GM21528 (cell line): Measurements from ENCODE around the gene CCT6B.
"Not testable (repeated sequence)": the region's sequence is repeated elsewhere in the genome, so short reads cannot be mapped to it uniquely, and the experiment has no call there.

Experiments used
- ATAC-seq: cut with Tn5 transposase; IDR thresholded peaks from one replicate; pipeline ENCODE4 v1.9.1; 2021; ENCODE audit warnings: mild to moderate bottlenecking, moderate library complexity; ENCODE audit not compliant: unreplicated experiment, low FRiP score

Gene CCT6B

GRCh38 chr17:34980681-34981537, 19.6 kb upstream of the CCT6B start:
- ATAC-seq = peak; percentile 79

GRCh38 chr17:34980353-34980680, 19.1 kb upstream of the CCT6B start, which contains the start of gene LIG3:
Gene LIG3 (plus strand): TSS chr17:34980512. CDS start chr17:34983006, 2,494 bp downstream.
- peak; percentile 91 for ATAC-seq

GRCh38 chr17:34979650-34980352, 18.5 kb upstream of the CCT6B start:
- ATAC-seq = no peak

GRCh38 chr17:34979153-34979552, 17.9 kb upstream of the CCT6B start:
- ATAC-seq = no peak

- ATAC-seq = no peak
Measured at GRCh38 chr17:34974794-34975785, 13.8 kb upstream of the CCT6B start.

- no peak for ATAC-seq
Measured at GRCh38 chr17:34974179-34974578, 12.9 kb upstream of the CCT6B start.

- ATAC-seq = no peak
Measured at GRCh38 chr17:34958438-34958837, 2.8 kb downstream of the CCT6B start.

- ATAC-seq = not testable (repeated sequence)
Measured at GRCh38 chr17:34950780-34951179, 10.5 kb downstream of the CCT6B start.

- ATAC-seq = no peak
Measured at GRCh38 chr17:34930283-34930682, 31.0 kb downstream of the CCT6B start.

- ATAC-seq = no peak
Measured at GRCh38 chr17:34926661-34927060, 34.6 kb downstream of the CCT6B start.

GRCh38 chr17:34920676-34921075, 40.6 kb downstream of the CCT6B start:
- no peak for ATAC-seq

GRCh38 chr17:34917381-34917780, 43.9 kb downstream of the CCT6B start:
- no peak for ATAC-seq

- ATAC-seq = no peak
Measured at GRCh38 chr17:34916120-34916519, 45.1 kb downstream of the CCT6B start.

- ATAC-seq = no peak
Measured at GRCh38 chr17:34913001-34913400, 48.3 kb downstream of the CCT6B start.

GRCh38 chr17:34909040-34909439, 52.2 kb downstream of the CCT6B start:
- ATAC-seq = no peak

- no peak for ATAC-seq
Measured at GRCh38 chr17:34902831-34903547, 58.3 kb downstream of the CCT6B start.

GRCh38 chr17:34899643-34900291, 61.5 kb downstream of the CCT6B start:
- ATAC-seq = no peak

- no peak for ATAC-seq
Measured at GRCh38 chr17:34895383-34895782, 65.9 kb downstream of the CCT6B start.

- ATAC-seq = no peak
Measured at GRCh38 chr17:34894964-34895363, 66.3 kb downstream of the CCT6B start.
